ENCODE results near the gene FAM32A. TPM values are rescaled to one million over a fixed set of nuclear protein-coding genes. Genes with fewer than 3 reads are reported as not detected.

Gene FAM32A
- total and polyA plus RNA-seq, 2 donors (not counting 1 experiment from before 2014, with no cell fraction given), result 106 to 141 TPM

GRCh38 chr19:16190198-16190597 is 5.0 kb downstream of the FAM32A start:
- Histone ChIP-seq H3K4me3 (replicated peaks in 1 of 4; ENCODE audit: control extremely low read depth in 1 of 4, insufficient read depth in 1 of 4, low read depth in 3 of 4, low read length in 4 of 4) (no peak overlapping the region), H4K20me1 (ENCODE audit: control insufficient read depth, extremely low read depth, insufficient read depth, low read length) (no peaks in the 10 kb centered on the region), H3K9ac (ENCODE audit: insufficient read depth, low read length) (no peak overlapping the region), H3K9me3 (ENCODE audit: control insufficient read depth, insufficient read depth, low read depth, low read length) (no peaks in the 10 kb centered on the region), H3K4me1 (ENCODE audit: control insufficient read depth, extremely low read depth, insufficient read depth, low read length) (peaks cover 3% of the 10 kb centered on the region), H3K79me2 (ENCODE audit: control insufficient read depth, insufficient read depth, low read length) (peaks cover 27% of the 10 kb centered on the region), H3K36me3 (ENCODE audit: control insufficient read depth, insufficient read depth, low read length) (peaks cover 23% of the 10 kb centered on the region), H2AFZ (ENCODE audit: low read length) (no peak overlapping the region), H3K27me3 (ENCODE audit: control insufficient read depth, insufficient read depth, low read length) (no peaks in the 10 kb centered on the region), H3K4me2 (ENCODE audit: extremely low read depth, insufficient read depth, low read length) (no peak overlapping the region), H3K27ac (ENCODE audit: insufficient read depth, low read length) (no peak overlapping the region)
- DNase-seq (ENCODE audit: low read depth in 2 of 2), result no peak
- TF ChIP-seq EZH2 (IDR thresholded peaks at IDR 0.05; ENCODE audit: low read length, missing control alignments), result no peak
- no peak for TF ChIP-seq CTCF (conservative IDR thresholded peaks at IDR 0.05 in 1 of 2, IDR thresholded peaks at IDR 0.05 in 1 of 2; ENCODE audit: low read depth in 1 of 2, low read length in 2 of 2)

GRCh38 chr19:16190736-16191135 is 5.5 kb downstream of the FAM32A start:
- Histone ChIP-seq H4K20me1 (ENCODE audit: control insufficient read depth, extremely low read depth, insufficient read depth, low read length) (no peaks in the 10 kb centered on the region), H3K27ac (ENCODE audit: insufficient read depth, low read length) (no peak overlapping the region), H3K9ac (ENCODE audit: insufficient read depth, low read length) (no peak overlapping the region), H3K79me2 (ENCODE audit: control insufficient read depth, insufficient read depth, low read length) (peaks cover 24% of the 10 kb centered on the region), H2AFZ (ENCODE audit: low read length) (no peak overlapping the region), H3K4me3 (replicated peaks in 1 of 4; ENCODE audit: control extremely low read depth in 1 of 4, insufficient read depth in 1 of 4, low read depth in 3 of 4, low read length in 4 of 4) (no peak overlapping the region), H3K27me3 (ENCODE audit: control insufficient read depth, insufficient read depth, low read length) (no peaks in the 10 kb centered on the region), H3K36me3 (ENCODE audit: control insufficient read depth, insufficient read depth, low read length) (peaks cover 23% of the 10 kb centered on the region), H3K4me1 (ENCODE audit: control insufficient read depth, extremely low read depth, insufficient read depth, low read length) (peaks cover 3% of the 10 kb centered on the region), H3K9me3 (ENCODE audit: control insufficient read depth, insufficient read depth, low read depth, low read length) (no peaks in the 10 kb centered on the region), H3K4me2 (ENCODE audit: extremely low read depth, insufficient read depth, low read length) (no peak overlapping the region)
- TF ChIP-seq EZH2 (IDR thresholded peaks at IDR 0.05; ENCODE audit: low read length, missing control alignments) (no peak), CTCF (conservative IDR thresholded peaks at IDR 0.05 in 1 of 2, IDR thresholded peaks at IDR 0.05 in 1 of 2; ENCODE audit: low read depth in 1 of 2, low read length in 2 of 2) (no peak)
- no peak for DNase-seq (ENCODE audit: low read depth in 2 of 2)

- H4K20me1 ChIP-seq (ENCODE audit: control insufficient read depth, extremely low read depth, insufficient read depth, low read length), result no peaks in the 10 kb centered on the region
- H3K27ac ChIP-seq (ENCODE audit: insufficient read depth, low read length), result no peak overlapping the region
- H3K79me2 ChIP-seq (ENCODE audit: control insufficient read depth, insufficient read depth, low read length), result peaks cover 17% of the 10 kb centered on the region
- H3K4me3 ChIP-seq (replicated peaks in 1 of 4; ENCODE audit: control extremely low read depth in 1 of 4, insufficient read depth in 1 of 4, low read depth in 3 of 4, low read length in 4 of 4), result no peak overlapping the region
- peaks cover 23% of the 10 kb centered on the region for H3K36me3 ChIP-seq (ENCODE audit: control insufficient read depth, insufficient read depth, low read length)
- H3K4me1 ChIP-seq (ENCODE audit: control insufficient read depth, extremely low read depth, insufficient read depth, low read length), result peaks cover 9% of the 10 kb centered on the region
- no peaks in the 10 kb centered on the region for H3K9me3 ChIP-seq (ENCODE audit: control insufficient read depth, insufficient read depth, low read depth, low read length)
- H3K9ac ChIP-seq (ENCODE audit: insufficient read depth, low read length), result no peak overlapping the region
- no peak for TF ChIP-seq EZH2 (IDR thresholded peaks at IDR 0.05; ENCODE audit: low read length, missing control alignments)
- TF ChIP-seq CTCF (conservative IDR thresholded peaks at IDR 0.05 in 1 of 2, IDR thresholded peaks at IDR 0.05 in 1 of 2; ENCODE audit: low read depth in 1 of 2, low read length in 2 of 2), result no peak
- H2AFZ ChIP-seq (ENCODE audit: low read length), result no peak overlapping the region
- DNase-seq (ENCODE audit: low read depth in 2 of 2), result no peak
- H3K27me3 ChIP-seq (ENCODE audit: control insufficient read depth, insufficient read depth, low read length), result no peaks in the 10 kb centered on the region
- H3K4me2 ChIP-seq (ENCODE audit: extremely low read depth, insufficient read depth, low read length), result no peak overlapping the region
These were observed 6.2 kb downstream of the FAM32A start for GRCh38 chr19:16191216-16191908.
